ENCODE data around the gene RPS3.
"Not testable (repeated sequence)": the region's sequence is repeated elsewhere in the genome, so short reads cannot be mapped to it uniquely, and the experiment has no call there.

Gene RPS3

GRCh38 chr11:75380245-75380644 is 19.1 kb upstream of the RPS3 start:
- DNase-seq (ENCODE audit: low read depth in 2 of 2): no peak

GRCh38 chr11:75380716-75381420 is 18.4 kb upstream of the RPS3 start:
- no peak for DNase-seq (ENCODE audit: low read depth in 2 of 2)

- DNase-seq (ENCODE audit: low read depth in 2 of 2): no peak
These were observed 16.1 kb upstream of the RPS3 start for GRCh38 chr11:75383246-75383645.

- peak; percentile 66 to 70 for DNase-seq (ENCODE audit: low read depth in 2 of 2)
These were observed 14.8 kb upstream of the RPS3 start for GRCh38 chr11:75384438-75385080.

GRCh38 chr11:75386942-75387630 is 12.2 kb upstream of the RPS3 start:
- DNase-seq (ENCODE audit: low read depth in 2 of 2): no peak

- no peak for DNase-seq (ENCODE audit: low read depth in 2 of 2)
These were observed 11.5 kb upstream of the RPS3 start for GRCh38 chr11:75387736-75388294.

- DNase-seq (ENCODE audit: low read depth in 2 of 2): peak; percentile 40 to 49
These were observed 10.7 kb upstream of the RPS3 start for GRCh38 chr11:75388386-75389275.

- no peak for DNase-seq (ENCODE audit: low read depth in 2 of 2)
These were observed 10.1 kb upstream of the RPS3 start for GRCh38 chr11:75389276-75389605.

GRCh38 chr11:75389925-75390324 is 9.4 kb upstream of the RPS3 start:
- no peak for DNase-seq (ENCODE audit: low read depth in 2 of 2)

GRCh38 chr11:75394085-75394840 is 5.1 kb upstream of the RPS3 start:
- no peak for DNase-seq (ENCODE audit: low read depth in 2 of 2)

- no peak for DNase-seq (ENCODE audit: low read depth in 2 of 2)
These were observed 412 bp upstream of the RPS3 start for GRCh38 chr11:75398906-75399305.

GRCh38 chr11:75400146-75400865 is 988 bp downstream of the RPS3 start:
- DNase-seq (ENCODE audit: low read depth in 2 of 2): no peak

- no peak for DNase-seq (ENCODE audit: low read depth in 2 of 2)
These were observed 2.9 kb downstream of the RPS3 start for GRCh38 chr11:75402002-75402773.

GRCh38 chr11:75403037-75403436 is 3.7 kb downstream of the RPS3 start:
- no peak for DNase-seq (ENCODE audit: low read depth in 2 of 2)

GRCh38 chr11:75403983-75404658 is 4.8 kb downstream of the RPS3 start:
- no peak for DNase-seq (ENCODE audit: low read depth in 2 of 2)

- DNase-seq (ENCODE audit: low read depth in 2 of 2): no peak
These were observed 7.0 kb downstream of the RPS3 start for GRCh38 chr11:75406338-75406777.

- no peak for DNase-seq (ENCODE audit: low read depth in 2 of 2)
These were observed 9.6 kb downstream of the RPS3 start for GRCh38 chr11:75408957-75409219.

GRCh38 chr11:75409971-75410370 is 10.7 kb downstream of the RPS3 start:
- DNase-seq (ENCODE audit: low read depth in 2 of 2): not testable (repeated sequence)

GRCh38 chr11:75413146-75413545 is 13.8 kb downstream of the RPS3 start:
- DNase-seq (ENCODE audit: low read depth in 2 of 2): not testable (repeated sequence)
